Right atrium auricular region (tissue), 2 donors: Measurements from ENCODE around the gene LAMA5. TPM values are rescaled to one million over a fixed set of nuclear protein-coding genes. Genes with fewer than 3 reads are reported as not detected.

Source experiments
- DNase-seq: peaks from one replicate; pipeline ENCODE4 v3.0.0-alpha.2; 2019; ENCODE audit warnings: low spot score
- H3K27ac ChIP-seq, 2 donors: fragments of 200-600 bp; sonication (generic); 1 replicate in 1 of 2; 2 replicates in 1 of 2; pipeline ENCODE4 v1.5.1; 2016 to 2019
- H3K27me3 ChIP-seq, 2 donors: fragments of 200-600 bp; sonication (generic); one replicate each; pipeline versions ENCODE4 v1.5.1 to v1.6.0; 2017 to 2019
- H3K36me3 ChIP-seq: fragments of 200-600 bp; sonication (generic); one replicate; pipeline ENCODE4 v1.5.1; 2016
- H3K4me1 ChIP-seq, 2 donors: fragments of 200-600 bp; sonication (generic); one replicate each; pipeline versions ENCODE4 v1.5.1 to v1.6.0; 2017 to 2019
- H3K4me3 ChIP-seq, 2 donors: fragments of 200-600 bp; sonication (generic); 1 replicate in 1 of 2; 2 replicates in 1 of 2; pipeline ENCODE4 v1.5.1; 2017 to 2019; ENCODE audit warnings: mild to moderate bottlenecking in 1 of 2, moderate library complexity in 1 of 2
- H3K9me3 ChIP-seq, 2 donors: fragments of 200-600 bp; sonication (generic); one replicate each; pipeline ENCODE4 v1.5.1; 2019
- total RNA-seq, 2 donors: library from RNA; depleted of rRNA; stranded (reverse); fragments of >200 nt; gene quantifications; one replicate each; pipeline ENCODE4 v1.1.0, GENCODE V29; 2016
- TF ChIP-seq, protein P1 (sequence below), 2 donors: fragments of 200-600 bp; sonication (generic); IDR thresholded peaks; one replicate each; pipeline ENCODE4 v1.5.1; 2019; ENCODE audit warnings: antibody characterized with exemption in 2 of 2

Gene LAMA5
- total RNA-seq, 2 donors from 2014 or later, result 61.1 to 69.4 TPM

GRCh38 chr20:62354811-62355341, 12.2 kb downstream of the LAMA5 start:
- Histone ChIP-seq H3K4me3 (peak overlapping the region in 1 of 2 donors; percentile 3), H3K9me3 (no peaks in the 10 kb centered on the region), H3K27ac (peak overlapping the region; percentile 90 to 92), H3K4me1 (peaks cover 0 to 78% of the 10 kb centered on the region in 2 donors), H3K36me3 (peaks cover 19% of the 10 kb centered on the region), H3K27me3 (no peaks in the 10 kb centered on the region)
- TF ChIP-seq, protein P1, sequence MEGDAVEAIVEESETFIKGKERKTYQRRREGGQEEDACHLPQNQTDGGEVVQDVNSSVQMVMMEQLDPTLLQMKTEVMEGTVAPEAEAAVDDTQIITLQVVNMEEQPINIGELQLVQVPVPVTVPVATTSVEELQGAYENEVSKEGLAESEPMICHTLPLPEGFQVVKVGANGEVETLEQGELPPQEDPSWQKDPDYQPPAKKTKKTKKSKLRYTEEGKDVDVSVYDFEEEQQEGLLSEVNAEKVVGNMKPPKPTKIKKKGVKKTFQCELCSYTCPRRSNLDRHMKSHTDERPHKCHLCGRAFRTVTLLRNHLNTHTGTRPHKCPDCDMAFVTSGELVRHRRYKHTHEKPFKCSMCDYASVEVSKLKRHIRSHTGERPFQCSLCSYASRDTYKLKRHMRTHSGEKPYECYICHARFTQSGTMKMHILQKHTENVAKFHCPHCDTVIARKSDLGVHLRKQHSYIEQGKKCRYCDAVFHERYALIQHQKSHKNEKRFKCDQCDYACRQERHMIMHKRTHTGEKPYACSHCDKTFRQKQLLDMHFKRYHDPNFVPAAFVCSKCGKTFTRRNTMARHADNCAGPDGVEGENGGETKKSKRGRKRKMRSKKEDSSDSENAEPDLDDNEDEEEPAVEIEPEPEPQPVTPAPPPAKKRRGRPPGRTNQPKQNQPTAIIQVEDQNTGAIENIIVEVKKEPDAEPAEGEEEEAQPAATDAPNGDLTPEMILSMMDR (IDR thresholded peaks at IDR 0.05), result no peak
- DNase-seq, result no peak

DNA sequence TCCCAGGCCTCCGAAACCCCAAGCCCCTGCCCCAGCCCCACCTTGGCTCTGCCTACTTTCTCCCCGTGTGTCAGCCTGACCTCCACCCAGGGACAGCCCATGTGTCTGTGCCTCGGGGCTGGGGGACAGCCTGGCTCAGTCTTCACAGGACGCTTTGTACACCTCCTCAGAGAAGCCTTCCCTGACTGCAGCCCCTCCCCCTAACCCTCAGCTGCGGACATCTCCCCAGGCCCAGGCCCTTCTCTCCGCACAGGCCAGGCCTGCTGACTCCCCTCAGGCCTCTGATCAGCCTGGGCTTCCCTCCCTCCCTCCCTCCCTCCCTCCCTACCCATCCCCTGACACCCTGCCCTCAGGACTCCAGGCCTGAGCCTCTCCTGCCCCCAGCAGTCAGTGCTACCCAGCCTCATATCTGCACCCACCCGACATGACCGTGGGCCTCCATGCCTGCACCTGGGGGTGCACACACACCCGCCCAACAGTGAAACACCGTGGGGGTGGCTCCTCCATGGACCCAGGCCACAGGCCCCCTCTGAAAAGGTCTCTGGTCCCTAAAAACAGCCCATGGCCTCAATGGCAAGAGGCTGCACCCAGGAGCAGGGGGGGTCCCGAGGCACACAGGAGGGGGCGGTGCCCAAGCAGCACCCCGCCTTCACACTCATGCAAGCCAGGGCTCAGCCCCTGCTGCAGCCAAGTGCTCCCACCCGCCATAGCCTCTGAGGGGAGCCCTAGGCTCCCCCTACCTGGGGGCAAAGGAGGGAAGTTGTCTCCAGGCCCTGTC, 12.9 kb downstream of the LAMA5 start:
- H3K27me3 ChIP-seq, result no peaks in the 10 kb centered on the region
- H3K4me1 ChIP-seq, result peaks cover 0 to 72% of the 10 kb centered on the region in 2 donors
- no peaks in the 10 kb centered on the region for H3K9me3 ChIP-seq
- H3K4me3 ChIP-seq, result no peak overlapping the region
- H3K27ac ChIP-seq, result peak overlapping the region; percentile 90 to 92
- peaks cover 19% of the 10 kb centered on the region for H3K36me3 ChIP-seq
- TF ChIP-seq, protein P1 (IDR thresholded peaks at IDR 0.05), result no peak
- no peak for DNase-seq

DNA sequence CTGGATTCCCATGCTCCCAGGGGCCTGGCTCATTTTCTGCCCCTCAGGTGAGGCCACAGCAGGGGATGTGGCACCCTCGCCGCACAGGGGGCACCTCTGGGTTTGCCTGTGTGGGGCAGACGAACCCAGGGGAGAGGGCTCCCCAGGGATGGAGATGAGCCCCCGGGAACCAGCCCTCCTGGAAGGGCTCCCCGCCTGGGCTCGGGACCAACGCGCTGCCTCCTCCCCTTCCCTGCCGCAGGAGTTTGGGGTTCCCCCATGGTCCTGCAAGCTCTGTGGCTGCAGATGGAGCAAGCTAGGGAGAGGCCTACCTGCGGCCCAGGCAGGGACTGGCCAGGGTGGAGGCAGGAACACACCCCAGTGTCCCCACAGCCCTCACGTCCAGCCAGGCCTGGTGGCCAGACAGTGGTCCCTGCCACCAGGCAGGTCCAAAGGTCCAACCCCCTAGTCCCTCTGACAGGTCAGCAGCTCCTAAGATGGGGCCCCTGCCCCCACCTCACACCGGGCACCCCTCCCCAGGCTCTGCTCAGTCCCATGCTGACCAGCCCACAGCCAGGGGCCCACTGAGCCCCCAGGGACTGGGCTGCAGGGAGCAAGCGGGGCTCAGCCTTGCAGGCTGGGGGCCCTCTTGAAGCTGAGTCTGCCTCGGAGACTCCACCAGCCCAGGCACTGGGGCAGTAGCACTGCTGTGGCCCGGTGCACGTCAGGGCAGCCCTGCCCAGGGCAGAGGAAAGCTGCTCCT, 13.7 kb downstream of the LAMA5 start:
- no peaks in the 10 kb centered on the region for H3K9me3 ChIP-seq
- H3K4me1 ChIP-seq, result peaks cover 0 to 64% of the 10 kb centered on the region in 2 donors
- H3K27me3 ChIP-seq, result no peaks in the 10 kb centered on the region
- H3K36me3 ChIP-seq, result peaks cover 19% of the 10 kb centered on the region
- no peak overlapping the region for H3K4me3 ChIP-seq
- TF ChIP-seq, protein P1 (IDR thresholded peaks at IDR 0.05), result no peak
- no peak for DNase-seq
- peak overlapping the region; percentile 90 to 92 for H3K27ac ChIP-seq

GRCh38 chr20:62352402-62353288, 14.5 kb downstream of the LAMA5 start:
- Histone ChIP-seq H3K36me3 (peaks cover 19% of the 10 kb centered on the region), H3K27me3 (no peaks in the 10 kb centered on the region), H3K9me3 (no peaks in the 10 kb centered on the region), H3K4me3 (no peak overlapping the region), H3K27ac (peak overlapping the region; percentile 90 to 92), H3K4me1 (peaks cover 0 to 56% of the 10 kb centered on the region in 2 donors)
- TF ChIP-seq, protein P1 (IDR thresholded peaks at IDR 0.05), result peak in 1 of 2 donors; percentile 60
- peak; percentile 83 for DNase-seq
